ENCODE results near the gene PAFAH2. TPM values are rescaled to one million over a fixed set of nuclear protein-coding genes. Genes with fewer than 3 reads are reported as not detected.

PAFAH2 gene
- total and polyA plus RNA-seq, 8 donors: 0.58 to 25.5 (median 13.0) TPM

- Histone ChIP-seq H3K9me3 (peaks cover 0 to under 1% (median 0%) of the 10 kb centered on the region in 4 donors), H3K27me3 (no peaks in the 10 kb centered on the region), H3K4me1 (peaks cover 0 to 10% (median 0%) of the 10 kb centered on the region in 4 donors), H3K36me3 (peaks cover 0 to 9% (median 2%) of the 10 kb centered on the region in 4 donors), H3K4me3 (no peak overlapping the region), H3K27ac (no peak overlapping the region)
- intact Hi-C loops (cut with DNase I; ENCODE audit: low total_unique reads): no loop called here
- DNase-seq: peak in 1 of 2 donors; percentile 91
- TF ChIP-seq POLR2A (IDR thresholded peaks at IDR 0.05) (no peak), CTCF (IDR thresholded peaks at IDR 0.05) (no peak), POLR2AphosphoS5 (IDR thresholded peaks at IDR 0.05) (no peak), EP300 (IDR thresholded peaks at IDR 0.05) (no peak)
- WGBS, 5 donors: 42 to 78% (median 67%) methylated on average over 4 of the region's 4 CpGs
These were observed 44.9 kb downstream of the PAFAH2 start for GRCh38 chr1:25952841-25953401.

DNA sequence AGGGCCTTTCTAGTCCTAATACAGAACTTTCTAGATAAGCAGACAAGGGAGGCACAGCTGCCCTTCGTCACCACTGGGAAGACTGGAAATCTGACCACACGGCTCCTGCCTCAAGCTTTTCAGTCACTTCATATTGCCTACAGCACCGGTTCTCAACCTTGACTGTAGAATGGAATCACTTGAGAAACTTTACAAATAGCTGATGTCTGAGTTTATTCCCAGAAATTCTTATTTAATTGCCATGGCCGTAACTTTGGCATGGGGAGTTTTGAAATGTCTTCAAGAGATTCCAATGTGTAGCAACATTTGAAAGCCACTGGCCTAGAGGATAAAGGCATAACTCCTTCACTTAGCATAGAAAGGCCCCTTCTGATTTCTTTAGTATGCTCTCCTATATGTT is 49.2 kb downstream of the PAFAH2 start:
- TF ChIP-seq POLR2AphosphoS5 (IDR thresholded peaks at IDR 0.05) (no peak), CTCF (IDR thresholded peaks at IDR 0.05) (no peak), POLR2A (IDR thresholded peaks at IDR 0.05) (no peak), EP300 (IDR thresholded peaks at IDR 0.05) (no peak)
- H3K36me3 ChIP-seq: no peaks in the 10 kb centered on the region

GRCh38 chr1:25947027-25947426 is 50.8 kb downstream of the PAFAH2 start:
- H3K27ac ChIP-seq: no peak overlapping the region
- H3K9me3 ChIP-seq: peaks cover 0 to 16% (median 12%) of the 10 kb centered on the region in 4 donors
- no peak overlapping the region for H3K4me3 ChIP-seq
- TF ChIP-seq CTCF (IDR thresholded peaks at IDR 0.05): no peak
- no peak for TF ChIP-seq EP300 (IDR thresholded peaks at IDR 0.05)
- no peak for TF ChIP-seq POLR2A (IDR thresholded peaks at IDR 0.05)
- TF ChIP-seq POLR2AphosphoS5 (IDR thresholded peaks at IDR 0.05): no peak
- DNase-seq: no peak
- 72 to 83% (median 82%) methylated on average over 2 of the region's 2 CpGs for WGBS, 5 donors
- H3K27me3 ChIP-seq: no peaks in the 10 kb centered on the region
- no peaks in the 10 kb centered on the region for H3K4me1 ChIP-seq
- H3K36me3 ChIP-seq: no peaks in the 10 kb centered on the region
- intact Hi-C loops (cut with DNase I; ENCODE audit: low total_unique reads): no loop called here

More for the DNA sequence above, 49.2 kb downstream of the PAFAH2 start:
- 78 to 83% (median 81%) methylated on average over 4 of the region's 4 CpGs for WGBS, 5 donors
- Histone ChIP-seq H3K27me3 (no peaks in the 10 kb centered on the region), H3K27ac (no peak overlapping the region), H3K4me1 (peaks cover 0 to 10% (median 0%) of the 10 kb centered on the region in 4 donors), H3K4me3 (no peak overlapping the region), H3K9me3 (peaks cover 0 to 8% (median 7%) of the 10 kb centered on the region in 4 donors)
- intact Hi-C loops (cut with DNase I; ENCODE audit: low total_unique reads): no loop called here
- DNase-seq: no peak

GRCh38 chr1:25945761-25946160 is 52.1 kb downstream of the PAFAH2 start:
- intact Hi-C loops (cut with DNase I; ENCODE audit: low total_unique reads): no loop called here
- Histone ChIP-seq H3K36me3 (no peaks in the 10 kb centered on the region), H3K4me3 (no peak overlapping the region), H3K27ac (no peak overlapping the region), H3K27me3 (no peaks in the 10 kb centered on the region), H3K4me1 (no peaks in the 10 kb centered on the region), H3K9me3 (peaks cover 0 to 16% (median 12%) of the 10 kb centered on the region in 4 donors)
- WGBS, 5 donors: 79 to 96% (median 87%) methylated on average over 5 of the region's 5 CpGs
- no peak for DNase-seq
- TF ChIP-seq CTCF (IDR thresholded peaks at IDR 0.05): no peak
- TF ChIP-seq POLR2A (IDR thresholded peaks at IDR 0.05): no peak
- TF ChIP-seq EP300 (IDR thresholded peaks at IDR 0.05): no peak
- no peak for TF ChIP-seq POLR2AphosphoS5 (IDR thresholded peaks at IDR 0.05)

Measured in stomach (tissue), 9 donors.